Ammon's horn (tissue), 1 donor: ENCODE data around the gene GLS2.
"Not testable (repeated sequence)": the region's sequence is repeated elsewhere in the genome, so short reads cannot be mapped to it uniquely, and the experiment has no call there.

ENCODE experiments used
- DNase-seq: peaks from one replicate; pipeline ENCODE4 v3.0.0-alpha.2; 2016; ENCODE audit warnings: low spot score

The GLS2 gene

GRCh38 chr12:56448860-56449621 lies 38.9 kb downstream of the GLS2 start, which contains the start of gene TIMELESS:
Gene TIMELESS, minus strand, starts transcription at chr12:56449426. Its CDS starts 15,256 bp downstream, at chr12:56434170.
- peak; percentile 95 for DNase-seq

GRCh38 chr12:56443208-56443607 lies 44.8 kb downstream of the GLS2 start:
- not testable (repeated sequence) for DNase-seq

GRCh38 chr12:56437430-56438176 lies 50.4 kb downstream of the GLS2 start:
- DNase-seq, result no peak

- no peak for DNase-seq
Observed at GRCh38 chr12:56434828-56435227, 53.1 kb downstream of the GLS2 start.

GRCh38 chr12:56431850-56432249 lies 56.1 kb downstream of the GLS2 start:
- no peak for DNase-seq

GRCh38 chr12:56431288-56431687 lies 56.7 kb downstream of the GLS2 start:
- DNase-seq, result no peak

GRCh38 chr12:56425940-56426438 lies 62.0 kb downstream of the GLS2 start:
- no peak for DNase-seq

GRCh38 chr12:56425193-56425592 lies 62.8 kb downstream of the GLS2 start:
- DNase-seq, result no peak
